ENCODE measurements around the gene PLCB3. TPM values are rescaled to one million over a fixed set of nuclear protein-coding genes. Genes with fewer than 3 reads are reported as not detected.

PLCB3 gene
- total and polyA plus RNA-seq, 2 of the 13 experiments (the other 11 are each of a cell fraction or from before 2014, with no cell fraction given) = 7.5 to 13.8 TPM

- ATAC-seq (no peak), DNase-seq (ENCODE audit: low spot score) (no peak), FAIRE-seq (no peak)
- Histone ChIP-seq H3K9me3 (ENCODE audit: low read length) (no peaks in the 10 kb centered on the region), H3K27ac (ENCODE audit: extremely low read length, insufficient read depth, low read length) (no peak overlapping the region), H3K4me3 (replicated peaks in 1 of 3; ENCODE audit: insufficient read depth in 1 of 3, low read depth in 2 of 3, low read length in 3 of 3) (peak overlapping the region in 1 of 3 experiments; percentile 50; a peak in 1 of 6 replicates), H3K27me3 (ENCODE audit: control insufficient read depth in 1 of 2, insufficient read depth in 2 of 2, low read length in 2 of 2) (no peaks in the 10 kb centered on the region), H2AFZ (ENCODE audit: low read length) (no peak overlapping the region), H3K79me2 (ENCODE audit: insufficient read depth, low read length) (peaks cover 3% of the 10 kb centered on the region), H4K20me1 (ENCODE audit: insufficient read depth, low read length) (no peaks in the 10 kb centered on the region), H3K4me1 (ENCODE audit: insufficient read depth, low read length) (peaks cover 70% of the 10 kb centered on the region), H3K4me2 (ENCODE audit: low read depth, low read length) (peak overlapping the region; percentile 63), H3K9ac (ENCODE audit: insufficient read depth, low read depth, low read length) (peak overlapping the region; percentile 43; the same call in 1 of the 2 replicates), H3K36me3 (replicated peaks in 1 of 2; ENCODE audit: control insufficient read depth in 1 of 2, insufficient read depth in 2 of 2, low read length in 2 of 2) (no peaks in the 10 kb centered on the region)
- intact Hi-C loops (cut with micrococcal nuclease; ENCODE audit: unreplicated experiment) (no loop called here), in situ Hi-C loops (cut with HindIII; ENCODE audit: extremely low pct_ligation_motif_present, low pct_unique_long_range_greater_than_20kb) (no loop called here)
- TF ChIP-seq ZNF275 (CRISPR knock-in tag; IDR thresholded peaks at IDR 0.05; ENCODE audit: borderline replicate concordance) (no peak), ZNF274 (CRISPR knock-in tag; IDR thresholded peaks at IDR 0.05) (0 out of 2 replicates have a peak, but pooled peaks have one; percentile 28)
- no TSS peak for BruUV-seq (replicated peaks)
- POLR2A ChIA-PET = interaction anchor here (0.6 to 2.6 kb wide), 3 partner anchors 10 to 254 kb away, joined by 3 to 8 read pairs (median 4); partner anchors contain the start of gene FKBP2
- WGBS (ENCODE audit: low lambda C conversion rate) = 96% methylated on average over 7 of the region's 7 CpGs
- CTCF ChIA-PET (ENCODE audit: low intra/inter-chr PET ratio, low total read pairs) = no interaction called here
Observed at GRCh38 chr11:64231546-64231945, 19.8 kb upstream of the PLCB3 start.

GRCh38 chr11:64232182-64232966 lies 19.0 kb upstream of the PLCB3 start:
- Histone ChIP-seq H3K4me2 (ENCODE audit: low read depth, low read length) (peak overlapping the region; percentile 70; the same call in 1 of the 2 replicates), H3K9ac (ENCODE audit: insufficient read depth, low read depth, low read length) (0 out of 2 replicates have a peak overlapping the region, but pooled peaks have one; percentile 3), H3K36me3 (replicated peaks in 1 of 2; ENCODE audit: control insufficient read depth in 1 of 2, insufficient read depth in 2 of 2, low read length in 2 of 2) (no peaks in the 10 kb centered on the region), H3K79me2 (ENCODE audit: insufficient read depth, low read length) (peaks cover 3% of the 10 kb centered on the region), H3K27ac (ENCODE audit: extremely low read length, insufficient read depth, low read length) (no peak overlapping the region), H3K4me3 (replicated peaks in 1 of 3; ENCODE audit: insufficient read depth in 1 of 3, low read depth in 2 of 3, low read length in 3 of 3) (peak overlapping the region in 1 of 3 experiments; percentile 50; a peak in 1 of 6 replicates), H2AFZ (ENCODE audit: low read length) (no peak overlapping the region), H3K9me3 (ENCODE audit: low read length) (no peaks in the 10 kb centered on the region), H3K4me1 (ENCODE audit: insufficient read depth, low read length) (peaks cover 67% of the 10 kb centered on the region), H3K27me3 (ENCODE audit: control insufficient read depth in 1 of 2, insufficient read depth in 2 of 2, low read length in 2 of 2) (no peaks in the 10 kb centered on the region), H4K20me1 (ENCODE audit: insufficient read depth, low read length) (no peaks in the 10 kb centered on the region)
- ATAC-seq (no peak), DNase-seq (ENCODE audit: low spot score) (no peak), FAIRE-seq (no peak)
- intact Hi-C loops (cut with micrococcal nuclease; ENCODE audit: unreplicated experiment) (no loop called here), in situ Hi-C loops (cut with HindIII; ENCODE audit: extremely low pct_ligation_motif_present, low pct_unique_long_range_greater_than_20kb) (no loop called here)
- no TSS peak for BruUV-seq (replicated peaks)
- TF ChIP-seq PHB2 (IDR thresholded peaks at IDR 0.05; ENCODE audit: partially characterized antibody) (no peak), ZBTB38 (CRISPR knock-in tag; IDR thresholded peaks at IDR 0.05) (0 out of 2 replicates have a peak, but pooled peaks have one; percentile 15), ZNF687 (CRISPR knock-in tag; IDR thresholded peaks at IDR 0.05) (peak; percentile 37), KLF16 (CRISPR knock-in tag; IDR thresholded peaks at IDR 0.05) (no peak)
- POLR2A ChIA-PET = interaction anchor here (0.6 to 2.6 kb wide), 2 partner anchors 9 to 255 kb away, joined by 3 to 8 read pairs (median 3); partner anchors contain the start of gene FKBP2
- WGBS (ENCODE audit: low lambda C conversion rate) = 79% methylated on average over 5 of the region's 15 CpGs
- CTCF ChIA-PET (ENCODE audit: low intra/inter-chr PET ratio, low total read pairs) = no interaction called here
